ENCODE results near the gene RBM20. TPM values are rescaled to one million over a fixed set of nuclear protein-coding genes. Genes with fewer than 3 reads are reported as not detected.

Gene RBM20
- total and polyA plus RNA-seq, 2 of the 13 experiments (the other 11 are each of a cell fraction or from before 2014, with no cell fraction given): 0.02 to 0.22 TPM

GRCh38 chr10:110642204-110643034, 1.7 kb upstream of the RBM20 start:
- POLR2A ChIA-PET: no interaction called here
- peaks cover 15% of the 10 kb centered on the region for H3K4me1 ChIP-seq (ENCODE audit: insufficient read depth, low read length)
- intact Hi-C loops (cut with micrococcal nuclease; ENCODE audit: unreplicated experiment): no loop called here
- no peak overlapping the region for H2AFZ ChIP-seq (ENCODE audit: low read length)
- CTCF ChIA-PET (ENCODE audit: low intra/inter-chr PET ratio, low total read pairs): no interaction called here
- H3K9me3 ChIP-seq (ENCODE audit: low read length): no peaks in the 10 kb centered on the region
- in situ Hi-C loops (cut with HindIII; ENCODE audit: extremely low pct_ligation_motif_present, low pct_unique_long_range_greater_than_20kb): no loop called here
- FAIRE-seq: no peak
- TF ChIP-seq CHD2 (IDR thresholded peaks at IDR 0.05; ENCODE audit: low read depth, low read length) (no peak), ZUFSP (CRISPR knock-in tag; IDR thresholded peaks at IDR 0.05; ENCODE audit: borderline replicate concordance) (no peak), IRF9 (CRISPR knock-in tag; IDR thresholded peaks at IDR 0.05; ENCODE audit: borderline replicate concordance) (no peak), GRHL1 (CRISPR knock-in tag; conservative IDR thresholded peaks at IDR 0.05) (no peak), GFI1 (CRISPR knock-in tag; IDR thresholded peaks at IDR 0.05; ENCODE audit: borderline replicate concordance) (no peak), HNF4G (IDR thresholded peaks at IDR 0.05; ENCODE audit: borderline replicate concordance, low read depth, low read length) (no peak), HNF4G (CRISPR knock-in tag; IDR thresholded peaks at IDR 0.05; ENCODE audit: borderline replicate concordance, low read depth) (no peak), KAT8 (CRISPR knock-in tag; IDR thresholded peaks at IDR 0.05) (no peak), ZBTB44 (CRISPR knock-in tag; IDR thresholded peaks at IDR 0.05) (no peak), IKZF5 (CRISPR knock-in tag; IDR thresholded peaks at IDR 0.05) (no peak), CREB1 (IDR thresholded peaks at IDR 0.05) (no peak), CREB1 (CRISPR knock-in tag; IDR thresholded peaks at IDR 0.05) (no peak), ELF3 (CRISPR knock-in tag; IDR thresholded peaks at IDR 0.05) (no peak), ZNF615 (CRISPR knock-in tag; IDR thresholded peaks at IDR 0.05; ENCODE audit: borderline replicate concordance) (no peak), RCOR2 (CRISPR knock-in tag; IDR thresholded peaks at IDR 0.05) (no peak), MATR3 (CRISPR knock-in tag; IDR thresholded peaks at IDR 0.05) (no peak), KLF11 (CRISPR knock-in tag; IDR thresholded peaks at IDR 0.05) (no peak)
- no peak for ATAC-seq
- no peak overlapping the region for H3K4me2 ChIP-seq (ENCODE audit: low read depth, low read length)
- H3K9ac ChIP-seq (ENCODE audit: insufficient read depth, low read depth, low read length): no peak overlapping the region
- H4K20me1 ChIP-seq (ENCODE audit: insufficient read depth, low read length): no peaks in the 10 kb centered on the region
- H3K79me2 ChIP-seq (ENCODE audit: insufficient read depth, low read length): no peaks in the 10 kb centered on the region
- no TSS peak for BruUV-seq (replicated peaks)
- 30% methylated on average over 14 of the region's 14 CpGs for WGBS (ENCODE audit: low lambda C conversion rate)
- H3K4me3 ChIP-seq (replicated peaks in 1 of 3; ENCODE audit: insufficient read depth in 1 of 3, low read depth in 2 of 3, low read length in 3 of 3): no peak overlapping the region
- no peak overlapping the region for H3K27ac ChIP-seq (ENCODE audit: extremely low read length, insufficient read depth, low read length)
- no peaks in the 10 kb centered on the region for H3K36me3 ChIP-seq (replicated peaks in 1 of 2; ENCODE audit: control insufficient read depth in 1 of 2, insufficient read depth in 2 of 2, low read length in 2 of 2)
- no peak for DNase-seq (ENCODE audit: low spot score)
- peaks cover 3 to 48% of the 10 kb centered on the region in 2 experiments for H3K27me3 ChIP-seq (ENCODE audit: control insufficient read depth in 1 of 2, insufficient read depth in 2 of 2, low read length in 2 of 2)
